ENCODE results near the gene PXDC1. TPM values are rescaled to one million over a fixed set of nuclear protein-coding genes. Genes with fewer than 3 reads are reported as not detected.
A peak's percentile ranks its signal among the peaks of the same experiment; 100 is the strongest.

PXDC1 gene
- total and polyA plus RNA-seq, 2 donors (not counting 3 experiments of a cell fraction or from before 2014, with no cell fraction given), result 60.9 to 121 TPM

DNA sequence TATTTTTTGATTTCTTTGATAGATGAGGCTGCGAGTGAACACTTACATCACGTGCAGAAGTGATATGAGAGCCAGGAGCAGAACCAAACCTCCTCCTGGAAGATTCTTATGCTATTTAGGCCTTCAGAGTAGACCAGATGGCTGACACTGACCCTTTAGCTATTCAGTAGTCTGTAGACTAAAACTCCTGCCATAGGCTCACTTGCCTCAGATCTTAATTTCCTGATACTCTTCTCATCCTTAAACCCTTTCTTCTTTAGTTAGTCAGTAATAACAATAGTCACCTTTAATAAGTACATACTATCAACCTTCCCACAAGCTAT lies 45.2 kb upstream of the PXDC1 start:
- ChIA-PET POLR2A (interaction anchor here (0.7 to 2.8 kb wide), 10 partner anchors 9 to 182 kb away, joined by 3 to 23 read pairs (median 6); no protein-coding TSS in a partner anchor), CTCF (interaction anchor here (0.7 to 4.3 kb wide), 26 partner anchors 8 to 516 kb away, joined by 3 to 48 read pairs (median 6); partner anchors contain the start of gene FAM50B)
- Histone ChIP-seq H3K36me3 (ENCODE audit: control insufficient read depth in 2 of 2, extremely low read depth in 1 of 2, insufficient read depth in 2 of 2, low read length in 2 of 2) (no peaks in the 10 kb centered on the region), H3K27me3 (ENCODE audit: control insufficient read depth in 2 of 2, insufficient read depth in 2 of 2, low read length in 2 of 2) (no peaks in the 10 kb centered on the region), H3K4me3 (replicated peaks in 1 of 3; ENCODE audit: insufficient read depth in 1 of 3, low read depth in 1 of 3, low read length in 3 of 3) (no peak overlapping the region), H3K9me3 (replicated peaks; ENCODE audit: control insufficient read depth, insufficient read depth, low read length) (no peaks in the 10 kb centered on the region), H3K27ac (ENCODE audit: insufficient read depth, low read depth, low read length) (peak overlapping the region; percentile 100), H3K4me1 (ENCODE audit: control insufficient read depth, extremely low read depth, insufficient read depth, low read length) (peaks cover 39% of the 10 kb centered on the region), H4K20me1 (replicated peaks; ENCODE audit: control insufficient read depth, extremely low read depth, insufficient read depth, low read length) (no peaks in the 10 kb centered on the region), H3K4me2 (ENCODE audit: insufficient read depth, low read length) (peak overlapping the region; percentile 62), H3K9me1 (replicated peaks; ENCODE audit: control insufficient read depth, extremely low read depth, insufficient read depth, low read length) (no peaks in the 10 kb centered on the region), H2AFZ (ENCODE audit: low read depth, low read length) (peak overlapping the region; percentile 3), H3K79me2 (ENCODE audit: control insufficient read depth, insufficient read depth, low read length) (no peaks in the 10 kb centered on the region), H3K9ac (replicated peaks; ENCODE audit: extremely low read depth, insufficient read depth, low read length) (peak overlapping the region; percentile 84)
- dilution Hi-C loops (cut with MboI; ENCODE audit: extremely low pct_ligation_motif_present, low sequenced_read_pairs), result no loop called here
- no peak for FAIRE-seq
- intact Hi-C loops (cut with micrococcal nuclease), result loop anchor here (1.0 kb wide), 9 partner anchors 9 to 182 kb away; partner anchors contain the start of gene FAM50B
- DNase-seq (ENCODE audit: low read depth, low spot score), result no peak
- no peak for TF ChIP-seq JUN (IDR thresholded peaks at IDR 0.05; ENCODE audit: borderline replicate concordance, insufficient read depth, insufficient read length, low read depth)
- no peak for TF ChIP-seq POLR2AphosphoS5 (IDR thresholded peaks at IDR 0.05; ENCODE audit: insufficient read depth, low read depth, low read length)
- TF ChIP-seq CTCF (IDR thresholded peaks at IDR 0.05; ENCODE audit: extremely low read depth in 1 of 2, insufficient read depth in 1 of 2, low read depth in 1 of 2, low read length in 2 of 2), result no peak
- no peak for TF ChIP-seq POLR2A (IDR thresholded peaks at IDR 0.05; ENCODE audit: low read depth, low read length)
- no peak for TF ChIP-seq EZH2 (IDR thresholded peaks at IDR 0.05; ENCODE audit: borderline replicate concordance, low read depth, low read length, severe bottlenecking)
- TF ChIP-seq FOS (IDR thresholded peaks at IDR 0.05; ENCODE audit: borderline replicate concordance, insufficient read depth, low read length), result no peak
- TF ChIP-seq MAX (IDR thresholded peaks at IDR 0.05; ENCODE audit: insufficient read depth, insufficient read length), result no peak
- TF ChIP-seq GATA2 (IDR thresholded peaks at IDR 0.05; ENCODE audit: insufficient read depth, insufficient read length, low read depth, low read length), result no peak
- TF ChIP-seq MYC (IDR thresholded peaks at IDR 0.05; ENCODE audit: low read depth, low read length), result no peak
- no TSS peak for BruUV-seq (replicated peaks)

Data from endothelial cell of umbilical vein (primary cell).